ENCODE data around the gene CDK8.

GRCh38 chr13:26440111-26440510, 186.2 kb downstream of the CDK8 start:
- TF ChIP-seq CTCF (conservative IDR thresholded peaks at IDR 0.05 in 1 of 2, IDR thresholded peaks at IDR 0.05 in 1 of 2; ENCODE audit: low read depth in 1 of 2, low read length in 2 of 2): no peak
- no peak for TF ChIP-seq EZH2 (IDR thresholded peaks at IDR 0.05; ENCODE audit: low read length, missing control alignments)
